GM10847 (cell line): ENCODE measurements around the gene PPP2R5C.

Experiments used
- POLR2A ChIP-seq: IDR thresholded peaks from 2 replicates; pipeline ENCODE4 v1.6.1; 2011; ENCODE audit not compliant: insufficient read length; ENCODE audit errors: extremely low read depth

PPP2R5C gene

DNA sequence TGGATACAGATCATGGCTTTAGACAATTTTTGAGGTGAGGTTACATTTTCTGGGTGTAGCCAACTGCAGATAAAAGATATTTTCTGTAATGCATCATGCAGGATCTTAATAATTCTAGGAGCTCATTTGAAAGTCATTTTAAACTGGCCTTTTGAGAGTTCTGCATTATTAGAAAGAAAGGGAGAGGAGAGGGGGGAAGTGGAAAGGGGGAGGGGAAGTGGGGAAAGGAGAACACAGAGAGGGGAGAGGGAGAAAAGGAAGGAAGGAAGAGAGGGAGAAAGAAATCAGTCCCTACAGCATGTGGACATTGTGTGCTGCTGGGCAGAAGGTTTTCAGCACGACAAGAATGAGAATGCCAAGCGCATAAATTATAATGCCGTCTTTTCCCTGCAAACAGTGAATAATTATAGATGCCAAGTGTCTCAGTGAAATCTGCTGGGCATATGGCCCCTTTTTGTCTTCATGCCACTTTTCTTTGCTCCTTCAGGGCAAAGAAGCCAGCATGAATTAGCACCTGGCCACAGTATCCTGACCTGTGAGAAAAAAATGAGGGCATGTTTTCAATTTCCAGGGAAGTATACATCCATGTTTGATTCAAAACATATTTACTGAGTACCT is 22.7 kb upstream of the PPP2R5C start:
- no peak for TF ChIP-seq POLR2A

DNA sequence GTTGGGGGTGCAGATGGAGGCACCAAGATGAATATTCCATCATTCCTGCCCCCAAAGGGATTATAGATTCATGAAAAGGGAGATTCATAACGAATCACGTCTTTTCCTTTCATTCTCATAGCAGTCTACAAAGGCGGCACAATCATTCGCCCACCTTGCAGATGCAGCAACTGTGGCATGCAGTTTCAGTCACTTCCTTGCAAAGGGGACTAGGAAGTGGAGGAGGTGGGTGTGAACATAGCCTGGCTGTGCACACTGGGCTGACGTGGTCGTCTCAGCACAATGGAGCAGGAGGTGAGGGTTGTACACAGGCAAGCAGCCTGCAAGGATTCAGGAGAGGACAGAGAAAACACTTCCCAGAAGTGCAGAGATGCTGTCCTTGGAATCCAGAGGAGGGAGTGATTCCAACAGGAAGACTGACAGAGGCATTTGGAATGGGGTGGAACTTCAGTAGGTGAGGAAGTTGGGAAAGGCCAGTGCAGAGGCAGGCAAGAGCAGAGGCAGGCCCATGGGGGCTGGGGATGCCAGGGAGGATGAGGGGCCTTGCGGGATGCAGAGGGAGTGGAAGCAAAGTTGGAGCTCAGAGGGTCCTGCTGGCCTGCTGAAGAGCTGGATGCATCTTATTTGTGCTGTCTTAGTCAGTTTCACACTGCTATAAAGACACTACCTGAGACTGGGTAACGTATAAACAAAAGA is 21.9 kb upstream of the PPP2R5C start:
- TF ChIP-seq POLR2A, result no peak

DNA sequence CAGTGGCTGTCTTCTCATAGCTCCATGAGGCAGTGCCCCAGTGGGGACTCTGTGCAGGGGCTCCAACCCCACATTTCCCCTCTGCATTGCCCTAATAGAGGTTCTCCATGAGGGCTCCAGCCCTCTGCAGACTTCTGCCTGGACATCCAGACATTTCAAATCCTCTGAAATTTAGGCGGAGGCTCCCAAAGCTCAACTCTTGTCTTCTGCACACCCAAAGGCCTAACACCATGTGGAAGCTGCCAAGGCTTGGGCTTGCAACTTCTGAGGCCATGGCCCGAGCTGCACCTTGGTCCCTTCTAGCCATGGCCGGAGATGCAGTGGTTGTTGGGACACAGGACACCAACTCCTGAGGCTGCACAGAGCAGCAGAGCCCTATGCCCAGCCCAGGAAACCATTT is 20.5 kb upstream of the PPP2R5C start:
- TF ChIP-seq POLR2A, result no peak

DNA sequence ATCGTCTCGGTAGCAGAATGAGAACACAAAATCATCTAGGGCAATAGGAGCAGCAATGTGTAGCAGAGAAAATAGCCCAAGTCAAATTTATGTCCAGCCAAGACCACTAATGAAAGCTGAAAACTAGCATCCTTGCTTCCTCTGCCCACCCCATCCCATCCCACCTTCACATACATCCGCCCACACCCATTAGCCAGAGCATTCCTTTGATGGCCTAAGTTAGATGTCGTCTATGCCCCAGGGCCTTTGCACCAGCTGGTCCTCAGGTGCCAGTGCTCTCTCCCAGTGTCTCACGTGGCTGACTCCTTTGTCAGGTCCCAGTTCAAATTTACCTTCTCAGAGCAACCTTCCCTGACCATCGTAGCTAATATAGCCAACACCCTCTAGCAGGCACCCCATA is 17.8 kb upstream of the PPP2R5C start:
- no peak for TF ChIP-seq POLR2A

DNA sequence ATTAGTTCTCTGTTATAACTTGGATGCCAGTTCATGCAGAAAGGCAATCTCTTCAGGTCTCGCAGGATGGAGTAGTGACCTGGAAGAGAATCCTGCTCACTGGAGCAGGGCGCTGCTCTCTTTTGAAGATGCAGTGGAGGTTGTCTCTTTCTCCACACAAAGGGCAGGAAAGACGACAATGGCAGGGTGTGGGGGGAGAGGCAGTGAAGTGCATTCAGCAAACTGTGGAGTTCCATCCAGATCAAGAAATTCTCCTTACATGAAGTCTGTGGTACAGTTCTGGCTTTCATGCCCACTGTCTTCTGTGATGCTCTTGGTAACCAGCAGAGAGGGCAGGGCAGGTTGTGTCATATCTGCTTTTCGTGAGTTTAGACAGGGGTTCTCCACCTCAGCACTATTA is 6.6 kb upstream of the PPP2R5C start:
- TF ChIP-seq POLR2A, result no peak

DNA sequence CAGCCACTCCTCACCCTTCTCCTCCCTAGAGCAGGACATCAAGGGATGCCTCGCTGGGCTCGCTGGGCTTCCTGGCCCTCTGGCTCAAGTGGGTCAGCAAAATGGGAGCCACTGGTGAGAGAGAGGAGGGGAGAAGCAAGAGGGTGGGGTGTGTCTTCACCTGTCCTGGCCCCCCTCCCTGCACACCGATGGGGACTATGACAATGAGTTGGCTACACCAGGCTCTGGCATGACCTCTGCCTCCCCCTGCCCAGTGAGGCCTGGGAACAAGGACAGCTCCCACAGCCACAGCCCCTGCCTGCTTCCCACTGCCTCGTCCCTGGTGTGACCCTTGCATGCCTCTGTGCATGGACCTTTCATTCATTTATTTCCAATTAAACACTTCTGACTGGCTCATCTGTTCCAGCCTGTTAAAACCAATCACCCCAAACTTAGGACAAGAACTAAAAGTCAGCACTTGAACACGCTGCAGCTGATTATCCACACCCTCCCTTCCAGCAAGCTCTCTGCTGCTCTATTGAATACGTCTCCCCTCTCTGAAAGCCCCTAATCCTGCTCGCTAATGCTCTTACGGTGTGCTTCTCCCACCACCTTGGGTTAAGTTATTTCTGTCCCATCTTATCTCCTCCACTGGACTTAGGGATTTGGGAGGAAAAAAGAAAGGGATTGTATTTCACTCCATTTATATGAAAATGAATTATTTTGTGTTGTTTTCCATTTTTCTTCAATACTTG is 5.8 kb upstream of the PPP2R5C start:
- no peak for TF ChIP-seq POLR2A

DNA sequence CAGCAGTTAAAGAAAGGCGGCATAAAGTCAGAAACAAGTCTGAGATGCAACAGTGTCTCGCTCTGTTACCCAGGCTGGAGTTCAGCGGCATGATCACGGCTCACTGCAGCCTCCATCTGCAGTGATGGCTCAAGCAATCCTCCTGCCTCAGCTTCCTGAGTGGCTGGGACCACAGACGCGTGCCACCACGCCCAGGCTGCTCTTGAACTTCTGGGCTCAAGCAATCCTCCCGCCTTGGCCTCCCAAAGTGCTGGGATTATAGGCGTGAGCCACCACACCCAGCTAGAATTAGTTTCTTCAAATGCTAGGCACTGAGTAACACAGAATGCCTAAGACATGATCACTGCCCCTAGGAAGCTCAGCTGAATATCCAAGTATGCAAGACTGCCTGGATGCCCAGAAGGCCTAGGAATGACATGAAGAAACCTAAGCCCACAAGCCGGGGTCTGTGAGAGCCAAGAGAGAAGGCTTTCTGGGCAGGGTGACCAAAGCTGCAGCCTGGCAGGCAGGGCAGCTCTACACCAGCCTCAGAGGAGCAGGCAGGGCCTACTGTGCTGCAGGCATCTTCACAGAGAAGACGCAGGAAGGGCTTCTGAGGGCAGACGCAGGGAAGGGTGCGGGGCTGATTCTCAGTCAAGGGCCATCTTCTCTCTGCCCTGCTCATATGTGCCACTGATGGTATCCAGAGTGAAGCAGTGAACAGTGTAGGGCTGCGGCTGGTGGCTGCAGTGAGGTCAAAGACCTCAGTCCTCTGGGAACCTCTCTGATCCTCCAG is 4.3 kb upstream of the PPP2R5C start:
- no peak for TF ChIP-seq POLR2A

DNA sequence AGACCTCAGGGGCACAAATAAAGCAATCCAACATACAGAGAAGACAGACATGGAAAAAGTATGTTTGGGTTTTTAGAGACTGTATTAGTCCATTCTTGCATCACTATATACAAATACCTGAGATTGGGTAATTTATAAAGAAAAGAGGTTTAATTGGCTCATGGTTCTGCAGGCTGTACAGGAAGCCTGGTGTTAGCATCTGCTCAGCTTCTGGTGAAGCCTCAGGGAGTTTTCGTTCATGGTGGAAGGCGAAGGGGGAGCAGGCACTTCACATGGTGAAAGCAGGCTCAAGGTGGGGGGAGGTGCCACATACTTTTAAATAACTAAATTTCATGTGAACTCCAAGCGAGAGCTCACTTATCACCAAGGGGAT is 3.7 kb upstream of the PPP2R5C start:
- TF ChIP-seq POLR2A, result no peak

DNA sequence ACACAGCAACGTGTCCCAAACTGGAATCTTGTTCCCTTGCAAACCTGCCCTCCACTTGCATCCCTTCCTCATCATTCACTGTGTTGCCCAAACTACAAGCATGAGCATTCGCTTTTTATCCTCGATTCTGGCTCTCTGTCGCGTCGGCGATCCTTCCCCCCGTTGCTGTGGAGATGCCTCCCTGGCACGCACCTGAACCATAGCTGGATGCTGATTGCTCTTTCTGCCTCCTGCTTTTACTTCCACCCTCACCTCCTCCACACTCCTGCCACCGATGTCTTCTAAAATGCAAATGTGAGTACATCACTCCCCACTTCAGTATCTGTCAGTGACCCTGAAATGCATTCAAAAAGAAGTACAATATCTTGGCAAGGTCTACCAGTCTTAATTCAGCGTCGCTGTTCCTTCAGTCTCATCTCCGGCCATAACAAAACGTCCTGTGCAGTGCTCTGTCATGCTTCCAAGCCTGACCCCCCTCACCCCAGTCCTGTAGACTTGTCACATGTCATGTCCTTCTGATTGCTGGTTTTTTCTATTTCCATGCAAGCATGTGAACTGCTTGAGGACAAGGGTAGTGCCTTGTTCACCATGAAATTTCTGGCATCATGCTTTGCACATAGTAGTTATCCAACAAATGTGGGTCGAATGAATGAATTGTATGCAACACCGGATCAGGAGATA is 2.5 kb upstream of the PPP2R5C start:
- no peak for TF ChIP-seq POLR2A

DNA sequence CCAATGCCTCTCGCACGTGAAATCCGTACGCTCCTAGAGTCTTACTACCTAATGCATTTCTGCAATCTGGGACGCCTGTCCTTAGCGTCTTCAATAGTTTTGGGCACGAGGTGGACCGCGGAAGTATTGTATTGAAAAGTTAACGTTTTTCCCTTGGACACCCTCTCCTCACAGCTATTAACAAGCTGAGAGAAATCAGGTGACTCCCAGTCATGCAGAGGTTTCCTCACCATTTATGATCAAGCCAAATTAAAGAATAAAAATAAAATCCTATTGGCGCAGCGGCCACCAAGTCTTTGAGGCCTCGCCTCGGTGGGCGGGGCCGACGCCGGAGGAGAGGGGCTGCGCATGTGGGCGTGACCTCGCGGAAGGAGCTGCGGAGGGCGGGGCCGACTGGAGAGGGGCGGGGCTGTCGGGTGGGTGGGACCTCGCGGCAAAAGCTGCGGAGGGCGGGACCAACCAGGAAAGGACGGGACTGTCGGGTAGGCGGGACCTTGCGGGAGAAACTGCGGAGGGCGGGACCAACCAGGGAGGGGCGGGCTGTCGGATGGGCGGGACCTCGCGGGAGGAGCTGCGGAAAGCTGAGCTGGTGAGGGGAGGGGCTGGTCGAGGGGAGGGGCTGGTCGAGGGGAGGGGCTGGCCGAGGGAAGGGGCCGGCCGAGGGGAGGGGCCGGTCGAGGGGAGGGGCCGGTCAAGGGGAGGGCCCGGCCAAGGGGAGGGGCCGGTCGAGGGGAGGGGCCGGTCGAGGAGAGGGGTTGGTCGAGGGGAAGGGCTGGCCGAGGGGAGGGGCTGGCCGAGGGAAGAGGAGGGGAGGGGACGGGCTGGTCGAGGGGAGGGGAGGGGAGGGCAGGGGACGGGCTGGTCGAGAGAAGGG is 1.1 kb upstream of the PPP2R5C start:
- no peak for TF ChIP-seq POLR2A

DNA sequence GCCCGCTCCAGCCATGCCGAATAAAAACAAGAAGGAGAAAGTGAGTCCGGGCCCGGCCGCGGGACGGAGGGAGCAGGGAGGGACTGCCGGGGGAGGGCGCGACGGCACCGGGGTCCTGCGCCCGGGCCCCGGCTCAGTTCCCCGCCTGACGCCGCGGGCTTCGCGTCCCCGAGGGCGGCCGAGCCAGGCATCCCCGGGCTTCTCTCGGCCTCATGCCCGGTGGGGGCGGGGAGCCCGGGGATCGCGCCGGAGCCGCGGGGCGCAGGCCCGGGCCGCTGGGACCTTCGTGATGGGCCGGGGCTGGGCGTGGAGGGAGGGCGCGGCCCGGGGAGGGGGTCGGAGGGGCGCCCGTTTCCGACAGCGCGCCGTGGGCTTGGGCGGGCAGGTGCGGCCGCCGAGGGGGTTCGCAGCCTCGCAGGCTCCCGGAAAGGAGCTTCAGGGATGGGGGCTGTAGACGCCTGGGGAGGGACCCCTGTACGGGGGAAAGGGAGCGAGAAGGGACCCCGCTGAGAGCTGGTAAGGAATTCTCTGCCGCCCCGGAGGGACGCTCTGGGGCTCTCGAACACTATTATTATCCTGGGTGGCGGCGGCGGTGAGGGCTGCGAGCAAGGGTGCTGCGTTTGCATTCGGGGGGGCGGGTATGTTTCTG is 496 bp downstream of the PPP2R5C start:
- TF ChIP-seq POLR2A, result no peak

DNA sequence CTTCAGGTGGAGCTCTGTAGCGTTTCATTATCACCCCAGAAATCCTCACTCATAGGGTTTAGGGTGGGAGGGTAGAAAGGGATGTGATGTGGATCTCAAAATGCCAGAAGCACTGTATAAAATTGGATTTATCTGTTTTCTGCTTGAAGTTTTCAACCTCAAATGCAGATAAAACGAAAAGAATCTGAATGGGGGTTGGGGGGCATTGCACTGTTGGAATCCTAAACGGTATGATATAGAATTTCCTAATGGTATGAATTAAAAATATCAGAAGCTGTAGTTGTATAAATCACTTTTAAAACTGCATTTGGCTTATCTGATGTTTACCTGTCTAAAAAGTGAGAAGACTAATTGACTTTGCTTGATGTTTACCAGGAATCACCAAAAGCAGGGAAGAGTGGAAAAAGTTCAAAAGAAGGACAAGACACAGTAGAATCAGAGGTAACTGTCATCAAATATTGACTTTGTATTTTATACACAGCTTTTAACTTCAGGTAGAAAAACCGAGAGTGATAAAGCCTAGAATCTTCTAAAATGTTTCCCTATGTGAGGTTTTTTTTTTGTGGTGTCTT is 1.1 kb downstream of the PPP2R5C start:
- no peak for TF ChIP-seq POLR2A

DNA sequence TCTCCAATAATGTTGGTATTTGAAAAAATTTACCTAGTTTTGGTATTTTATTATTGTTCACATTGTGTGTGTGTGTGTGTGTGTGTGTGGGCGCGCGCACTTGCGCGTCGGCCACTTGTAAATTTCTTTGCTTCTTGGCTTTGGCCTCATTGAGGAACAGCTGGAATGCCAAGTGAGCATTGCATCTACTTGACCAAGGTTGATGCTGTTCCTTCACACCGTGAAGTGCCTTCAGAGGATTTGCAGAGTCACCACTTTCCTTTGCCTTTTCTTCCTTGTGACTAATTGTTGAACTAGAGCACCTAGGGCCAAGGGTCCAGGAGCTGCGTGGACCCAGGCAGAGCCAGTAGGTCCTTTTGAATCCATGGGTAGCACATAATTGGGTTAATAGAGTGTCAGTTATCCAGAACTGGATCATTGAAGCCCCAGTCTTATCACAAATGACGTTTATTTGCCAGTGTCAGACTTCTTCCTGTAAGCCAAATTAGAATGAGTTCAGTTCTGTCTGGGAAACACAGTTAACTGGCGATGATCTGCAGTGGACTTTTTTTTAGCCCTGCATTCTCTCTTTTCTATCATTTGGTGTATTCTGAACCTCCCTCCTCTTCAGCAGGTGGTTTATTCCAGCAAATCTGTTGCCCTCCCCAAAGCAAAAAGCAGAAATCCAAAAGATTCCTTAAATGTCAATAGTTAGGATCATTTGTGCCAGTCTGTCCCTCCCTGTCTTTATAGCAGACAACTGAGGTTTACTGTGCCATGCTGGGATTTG is 2.6 kb downstream of the PPP2R5C start:
- no peak for TF ChIP-seq POLR2A
